Neural cell (in vitro differentiated cells): Measurements from ENCODE around the gene ANP32A. TPM values are rescaled to one million over a fixed set of nuclear protein-coding genes. Genes with fewer than 3 reads are reported as not detected.

Source experiments
- H2AFZ ChIP-seq: fragments of 200-600, 300-800 bp; sonication (generic), shearing (Covaris generic); 2 replicates; pipeline ENCODE4 v1.6.0; 2014; ENCODE audit warnings: low read depth, mild to moderate bottlenecking, antibody characterized with exemption, low read length, moderate library complexity
- H3F3A ChIP-seq: fragments of 200-600 bp; shearing (Covaris generic); 2 replicates; pipeline ENCODE4 v1.6.1; 2016; ENCODE audit warnings: mild to moderate bottlenecking, moderate library complexity, mixed read lengths, antibody characterized with exemption, low read length; ENCODE audit not compliant: insufficient read depth, poor library complexity, severe bottlenecking
- H3K27ac ChIP-seq: fragments of 200-600, 300-800 bp; sonication (generic), shearing (Covaris generic); 2 replicates; pipeline ENCODE4 v1.5.1; 2014; ENCODE audit warnings: mild to moderate bottlenecking, low read length, moderate library complexity
- H3K27me3 ChIP-seq: fragments of 300-800, 200-600 bp; sonication (generic), shearing (Covaris generic); 2 replicates; pipeline ENCODE4 v1.6.0; 2014; ENCODE audit warnings: mild to moderate bottlenecking, low read depth, low read length, moderate library complexity; ENCODE audit not compliant: insufficient read depth
- H3K36me3 ChIP-seq: fragments of 300-800, 200-600 bp; sonication (generic), shearing (Covaris generic); 2 replicates; pipeline ENCODE4 v1.5.1; 2014; ENCODE audit warnings: mild to moderate bottlenecking, antibody characterized with exemption, low read length, moderate library complexity; ENCODE audit not compliant: insufficient read depth
- H3K4me2 ChIP-seq: fragments of 300-800, 200-600 bp; sonication (generic), shearing (Covaris generic); 2 replicates; pipeline ENCODE4 v1.6.0; 2014; ENCODE audit warnings: mild to moderate bottlenecking, low read length
- H3K4me3 ChIP-seq: fragments of 300-800, 200-600 bp; sonication (generic), shearing (Covaris generic); 2 replicates; pipeline ENCODE4 v1.5.1; 2014; ENCODE audit warnings: mild to moderate bottlenecking, low read length, moderate library complexity
- H3K79me2 ChIP-seq: fragments of 200-600 bp; shearing (Covaris generic); replicated peaks from 2 replicates; pipeline ENCODE4 v1.6.0; 2014; ENCODE audit warnings: mild to moderate bottlenecking, low read length, moderate library complexity; ENCODE audit not compliant: insufficient read depth
- H3K9ac ChIP-seq: fragments of 300-800, 200-600 bp; sonication (generic), shearing (Covaris generic); 2 replicates; pipeline ENCODE4 v1.6.1; 2016; ENCODE audit warnings: mild to moderate bottlenecking, low read length, mixed read lengths
- H3K9me2 ChIP-seq: fragments of 200-600 bp; shearing (Covaris generic); 2 replicates; pipeline ENCODE4 v1.6.1; 2016; ENCODE audit warnings: mild to moderate bottlenecking, low read length, mixed read lengths; ENCODE audit not compliant: insufficient read depth
- H3K9me3 ChIP-seq: fragments of 200-600, 300-800 bp; sonication (generic), shearing (Covaris generic); 2 replicates; pipeline ENCODE4 v1.6.1; 2016; ENCODE audit warnings: mild to moderate bottlenecking, mixed run types, low read length, moderate library complexity, mixed read lengths
- H4K20me1 ChIP-seq: fragments of 200-600 bp; shearing (Covaris generic); 2 replicates; pipeline ENCODE4 v1.6.1; 2016; ENCODE audit warnings: mild to moderate bottlenecking, mixed run types; ENCODE audit not compliant: insufficient read depth
- EP300 ChIP-seq: fragments of 450-650 bp; conservative IDR thresholded peaks from 2 replicates; pipeline ENCODE4 v1.6.1; 2014; ENCODE audit warnings: antibody characterized with exemption, mild to moderate bottlenecking, moderate library complexity; ENCODE audit not compliant: poor library complexity, severe bottlenecking
- EZH2 ChIP-seq: fragments of 200-600, 300-800 bp; shearing (Covaris generic), sonication (generic); IDR thresholded peaks from 2 replicates; pipeline ENCODE4 v1.6.1; 2014; ENCODE audit warnings: antibody characterized with exemption, low read length, borderline replicate concordance, mild to moderate bottlenecking; ENCODE audit not compliant: insufficient read depth, poor library complexity, severe bottlenecking
- MXI1 ChIP-seq: fragments of 450-650 bp; conservative IDR thresholded peaks from 2 replicates; pipeline ENCODE4 v1.6.1; 2014; ENCODE audit warnings: antibody characterized with exemption, mild to moderate bottlenecking; ENCODE audit not compliant: poor library complexity, severe bottlenecking
- POLR2AphosphoS5 ChIP-seq: IDR thresholded peaks from 2 replicates; pipeline ENCODE4 v1.6.1; 2012
- RAD21 ChIP-seq: fragments of 450-650 bp; conservative IDR thresholded peaks from 2 replicates; pipeline ENCODE4 v1.6.1; 2014; ENCODE audit warnings: antibody characterized with exemption, mild to moderate bottlenecking, moderate library complexity
- SMC3 ChIP-seq: fragments of 450-650 bp; conservative IDR thresholded peaks from 2 replicates; pipeline ENCODE4 v1.6.1; 2014; ENCODE audit warnings: antibody characterized with exemption, mild to moderate bottlenecking, moderate library complexity; ENCODE audit not compliant: poor library complexity
- TAF1 ChIP-seq: IDR thresholded peaks from 2 replicates; pipeline ENCODE4 v1.6.1; 2012; ENCODE audit warnings: low read depth
- polyA plus RNA-seq: library from polyadenylated mRNA; depleted of rRNA; stranded (reverse); fragments of >200 nt; gene quantifications from 2 replicates; pipeline ENCODE4 v1.2.3, GENCODE V29; 2014
- TF ChIP-seq, protein P1 (sequence below): fragments of 450-650 bp; IDR thresholded peaks from 2 replicates; pipeline ENCODE4 v1.5.1; 2014; ENCODE audit warnings: antibody characterized with exemption, mild to moderate bottlenecking, moderate library complexity; ENCODE audit not compliant: poor library complexity, severe bottlenecking
- TF ChIP-seq, protein P2 (sequence below): IDR thresholded peaks from 2 replicates; pipeline ENCODE4 v1.6.1; 2012; ENCODE audit warnings: borderline replicate concordance

Gene ANP32A
- polyA plus RNA-seq, 1 donor from 2014 or later = 190 TPM

DNA sequence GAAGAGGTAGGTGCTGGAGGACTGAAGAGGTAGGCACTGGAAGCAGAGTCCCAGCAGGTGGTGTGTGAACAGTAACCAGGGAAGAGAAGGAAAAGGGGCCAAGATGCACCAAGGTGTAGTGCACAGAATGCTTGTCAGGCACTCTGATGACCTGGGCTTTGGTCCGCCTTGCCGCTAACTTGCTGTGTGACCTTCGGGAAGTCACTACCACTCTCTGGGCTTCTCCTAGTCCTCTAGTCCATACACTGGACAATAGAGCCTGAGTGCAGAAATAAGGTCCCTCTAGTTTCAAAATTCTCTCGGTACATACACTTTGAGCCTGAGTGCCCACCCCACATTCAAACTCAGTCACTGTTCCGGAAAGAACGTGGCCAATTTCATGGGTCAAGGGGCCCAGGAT is 24.1 kb downstream of the ANP32A start:
- Histone ChIP-seq H3K4me3 (no peak overlapping the region), H3F3A (no peaks in the 10 kb centered on the region), H3K9ac (no peak overlapping the region), H2AFZ (no peak overlapping the region), H3K4me2 (no peak overlapping the region), H3K36me3 (no peaks in the 10 kb centered on the region), H3K27ac (peak overlapping the region; percentile 99), H3K79me2 (peaks cover 88% of the 10 kb centered on the region), H3K9me2 (no peaks in the 10 kb centered on the region), H3K27me3 (no peaks in the 10 kb centered on the region), H3K9me3 (no peaks in the 10 kb centered on the region), H4K20me1 (no peaks in the 10 kb centered on the region)
- TF ChIP-seq POLR2AphosphoS5 (no peak), RAD21 (no peak), MXI1 (no peak)

DNA sequence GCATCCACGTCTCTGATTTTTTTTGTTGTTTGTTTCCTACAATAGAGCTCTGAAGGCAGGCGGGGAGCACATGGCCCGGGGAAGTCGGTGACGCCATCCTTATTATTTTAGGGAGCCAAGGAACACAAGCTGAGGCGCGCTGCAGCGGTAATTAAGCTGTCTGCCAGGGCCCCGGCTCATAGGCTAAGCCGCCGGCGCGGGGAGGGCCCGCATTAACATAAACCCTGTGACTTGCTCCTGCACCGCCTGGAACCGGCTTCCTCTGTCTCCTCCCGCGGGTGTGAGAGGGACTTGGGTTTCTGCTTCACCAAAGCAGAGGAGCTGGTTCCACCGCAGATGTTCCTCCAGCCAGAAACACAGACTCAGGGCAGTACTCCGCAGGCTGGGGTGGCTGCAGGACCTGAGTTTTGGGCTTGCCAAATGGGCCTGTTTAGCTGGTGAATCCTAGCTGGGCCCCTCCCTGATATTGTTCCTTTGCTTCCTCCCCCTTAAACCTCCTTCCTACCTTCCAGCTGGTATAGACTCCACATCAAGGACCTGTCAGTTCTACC is 25.3 kb downstream of the ANP32A start:
- Histone ChIP-seq H3K36me3 (no peaks in the 10 kb centered on the region), H3K27ac (peak overlapping the region; percentile 99), H3K9me2 (no peaks in the 10 kb centered on the region), H4K20me1 (no peaks in the 10 kb centered on the region), H3F3A (no peaks in the 10 kb centered on the region), H3K4me3 (peak overlapping the region; percentile 57), H3K4me2 (peak overlapping the region; percentile 46), H2AFZ (no peak overlapping the region), H3K79me2 (peaks cover 90% of the 10 kb centered on the region), H3K9me3 (no peaks in the 10 kb centered on the region), H3K27me3 (no peaks in the 10 kb centered on the region), H3K9ac (peak overlapping the region; percentile 79)
- TF ChIP-seq EZH2 = no peak
- TF ChIP-seq, protein P1, sequence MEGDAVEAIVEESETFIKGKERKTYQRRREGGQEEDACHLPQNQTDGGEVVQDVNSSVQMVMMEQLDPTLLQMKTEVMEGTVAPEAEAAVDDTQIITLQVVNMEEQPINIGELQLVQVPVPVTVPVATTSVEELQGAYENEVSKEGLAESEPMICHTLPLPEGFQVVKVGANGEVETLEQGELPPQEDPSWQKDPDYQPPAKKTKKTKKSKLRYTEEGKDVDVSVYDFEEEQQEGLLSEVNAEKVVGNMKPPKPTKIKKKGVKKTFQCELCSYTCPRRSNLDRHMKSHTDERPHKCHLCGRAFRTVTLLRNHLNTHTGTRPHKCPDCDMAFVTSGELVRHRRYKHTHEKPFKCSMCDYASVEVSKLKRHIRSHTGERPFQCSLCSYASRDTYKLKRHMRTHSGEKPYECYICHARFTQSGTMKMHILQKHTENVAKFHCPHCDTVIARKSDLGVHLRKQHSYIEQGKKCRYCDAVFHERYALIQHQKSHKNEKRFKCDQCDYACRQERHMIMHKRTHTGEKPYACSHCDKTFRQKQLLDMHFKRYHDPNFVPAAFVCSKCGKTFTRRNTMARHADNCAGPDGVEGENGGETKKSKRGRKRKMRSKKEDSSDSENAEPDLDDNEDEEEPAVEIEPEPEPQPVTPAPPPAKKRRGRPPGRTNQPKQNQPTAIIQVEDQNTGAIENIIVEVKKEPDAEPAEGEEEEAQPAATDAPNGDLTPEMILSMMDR = no peak
- TF ChIP-seq MXI1 = peak; percentile 59
- no peak for TF ChIP-seq RAD21
- TF ChIP-seq SMC3 = no peak
- TF ChIP-seq POLR2AphosphoS5 = peak; percentile 94
- TF ChIP-seq EP300 = peak; percentile 40
- peak; percentile 63 for TF ChIP-seq TAF1
- TF ChIP-seq, protein P2, sequence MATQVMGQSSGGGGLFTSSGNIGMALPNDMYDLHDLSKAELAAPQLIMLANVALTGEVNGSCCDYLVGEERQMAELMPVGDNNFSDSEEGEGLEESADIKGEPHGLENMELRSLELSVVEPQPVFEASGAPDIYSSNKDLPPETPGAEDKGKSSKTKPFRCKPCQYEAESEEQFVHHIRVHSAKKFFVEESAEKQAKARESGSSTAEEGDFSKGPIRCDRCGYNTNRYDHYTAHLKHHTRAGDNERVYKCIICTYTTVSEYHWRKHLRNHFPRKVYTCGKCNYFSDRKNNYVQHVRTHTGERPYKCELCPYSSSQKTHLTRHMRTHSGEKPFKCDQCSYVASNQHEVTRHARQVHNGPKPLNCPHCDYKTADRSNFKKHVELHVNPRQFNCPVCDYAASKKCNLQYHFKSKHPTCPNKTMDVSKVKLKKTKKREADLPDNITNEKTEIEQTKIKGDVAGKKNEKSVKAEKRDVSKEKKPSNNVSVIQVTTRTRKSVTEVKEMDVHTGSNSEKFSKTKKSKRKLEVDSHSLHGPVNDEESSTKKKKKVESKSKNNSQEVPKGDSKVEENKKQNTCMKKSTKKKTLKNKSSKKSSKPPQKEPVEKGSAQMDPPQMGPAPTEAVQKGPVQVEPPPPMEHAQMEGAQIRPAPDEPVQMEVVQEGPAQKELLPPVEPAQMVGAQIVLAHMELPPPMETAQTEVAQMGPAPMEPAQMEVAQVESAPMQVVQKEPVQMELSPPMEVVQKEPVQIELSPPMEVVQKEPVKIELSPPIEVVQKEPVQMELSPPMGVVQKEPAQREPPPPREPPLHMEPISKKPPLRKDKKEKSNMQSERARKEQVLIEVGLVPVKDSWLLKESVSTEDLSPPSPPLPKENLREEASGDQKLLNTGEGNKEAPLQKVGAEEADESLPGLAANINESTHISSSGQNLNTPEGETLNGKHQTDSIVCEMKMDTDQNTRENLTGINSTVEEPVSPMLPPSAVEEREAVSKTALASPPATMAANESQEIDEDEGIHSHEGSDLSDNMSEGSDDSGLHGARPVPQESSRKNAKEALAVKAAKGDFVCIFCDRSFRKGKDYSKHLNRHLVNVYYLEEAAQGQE = peak; percentile 61

DNA sequence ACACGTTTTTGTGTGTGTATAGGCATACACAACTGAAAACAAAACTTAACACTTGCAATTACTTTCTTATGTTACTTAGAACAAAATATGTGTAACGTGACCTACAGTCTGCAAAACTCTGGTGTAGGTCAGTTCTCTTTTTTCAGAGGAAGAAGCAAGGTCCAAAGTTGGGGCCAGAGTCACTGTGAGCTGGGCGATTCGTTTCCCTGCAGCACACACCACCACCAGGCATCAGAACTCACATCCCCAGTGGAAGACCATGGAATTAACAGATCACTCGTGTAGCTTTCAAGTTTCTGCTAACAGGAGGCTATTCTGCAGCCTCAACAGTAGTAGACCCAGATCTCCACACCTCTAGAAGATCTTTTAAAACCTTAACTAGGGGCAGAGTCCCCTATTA is 25.8 kb downstream of the ANP32A start:
- Histone ChIP-seq H3K27ac (peak overlapping the region; percentile 99), H3K79me2 (peaks cover 91% of the 10 kb centered on the region), H3K9ac (peak overlapping the region; percentile 79), H3F3A (no peaks in the 10 kb centered on the region), H3K4me3 (peak overlapping the region; percentile 57), H2AFZ (no peak overlapping the region), H3K27me3 (no peaks in the 10 kb centered on the region), H3K36me3 (no peaks in the 10 kb centered on the region), H3K4me2 (peak overlapping the region; percentile 3), H3K9me2 (no peaks in the 10 kb centered on the region), H3K9me3 (no peaks in the 10 kb centered on the region), H4K20me1 (no peaks in the 10 kb centered on the region)
- TF ChIP-seq, protein P1 = peak; percentile 53
- no peak for TF ChIP-seq POLR2AphosphoS5
- no peak for TF ChIP-seq EP300
